ENCODE measurements around the gene SPTY2D1. TPM values are rescaled to one million over a fixed set of nuclear protein-coding genes. Genes with fewer than 3 reads are reported as not detected.
"Not testable (repeated sequence)": the region's sequence is repeated elsewhere in the genome, so short reads cannot be mapped to it uniquely, and the experiment has no call there.

The SPTY2D1 gene
- total RNA-seq, 4 donors from 2014 or later = 12.6 to 32.8 (median 23.2) TPM

DNA sequence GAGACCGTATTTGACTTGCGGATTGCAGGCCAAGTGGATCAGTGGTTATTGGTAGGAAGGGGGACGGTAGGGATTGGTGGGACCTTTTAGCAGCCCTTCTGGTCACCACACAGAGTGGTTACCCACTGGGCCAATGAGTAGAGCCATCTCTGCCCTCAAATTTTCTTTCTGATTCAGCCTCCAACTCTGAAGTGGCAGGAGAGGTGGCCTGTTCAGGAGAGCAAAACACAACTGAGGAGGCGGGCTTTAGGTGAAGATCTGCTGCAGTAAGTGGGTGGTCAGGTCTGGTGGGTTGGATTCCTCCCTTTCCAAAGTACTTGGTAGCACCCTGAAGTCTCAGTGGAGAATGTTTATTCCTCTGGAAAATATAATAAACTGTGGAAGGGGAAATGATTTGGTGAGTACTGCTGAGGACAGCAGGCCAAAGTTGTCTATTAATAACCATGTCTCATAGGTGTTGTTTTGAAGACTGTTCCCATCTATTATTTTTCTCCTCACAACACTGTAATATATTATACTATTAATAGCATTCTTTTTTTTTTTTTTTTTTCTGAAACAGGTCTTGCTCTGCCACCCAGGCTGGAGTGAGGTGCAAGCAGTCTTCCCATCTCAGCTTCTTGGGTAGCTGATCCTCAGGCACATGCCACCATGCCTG is 33.1 kb downstream of the SPTY2D1 start:
- intact Hi-C loops (cut with DNase I; ENCODE audit: low total_unique reads) = no loop called here
- H3K27me3 ChIP-seq = no peaks in the 10 kb centered on the region

DNA sequence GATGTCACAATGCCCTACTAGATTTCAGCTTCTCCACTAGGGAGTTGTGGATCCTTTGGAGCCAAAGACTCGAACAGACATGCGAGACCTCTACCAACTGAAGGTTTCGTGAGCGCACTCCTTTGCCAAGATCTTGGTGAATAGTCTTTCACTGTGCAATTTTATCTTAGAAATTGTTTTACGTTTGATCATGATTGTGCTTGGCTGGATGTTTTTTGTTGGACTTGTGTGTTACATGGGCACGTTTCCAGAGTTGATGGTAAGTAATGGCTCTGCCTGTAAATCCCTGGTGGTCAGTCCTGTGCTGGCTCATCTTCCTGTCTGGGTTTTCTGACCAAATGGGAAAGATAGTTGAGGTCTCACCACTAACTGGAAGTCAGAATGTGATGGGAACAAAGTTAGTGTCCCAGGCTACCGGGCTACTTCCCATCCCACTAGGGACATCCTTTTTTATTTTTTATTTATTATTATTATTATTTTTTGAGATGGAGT is 34.4 kb downstream of the SPTY2D1 start, which contains the start of gene MISFA:
Gene MISFA, plus strand, starts transcription at position 51 of the 492 bp plus-strand sequence. Its CDS starts 140 bp downstream, at position 191.
- H3K9me3 ChIP-seq = no peaks in the 10 kb centered on the region
- H3K27me3 ChIP-seq = no peaks in the 10 kb centered on the region
- intact Hi-C loops (cut with DNase I; ENCODE audit: low total_unique reads) = no loop called here
- no peak within 1 kb of the TSS for H3K27ac ChIP-seq
- no peak within 1 kb of the TSS for H3K4me3 ChIP-seq
- TF ChIP-seq POLR2A (IDR thresholded peaks at IDR 0.05) = no peak
- TF ChIP-seq, protein P1, sequence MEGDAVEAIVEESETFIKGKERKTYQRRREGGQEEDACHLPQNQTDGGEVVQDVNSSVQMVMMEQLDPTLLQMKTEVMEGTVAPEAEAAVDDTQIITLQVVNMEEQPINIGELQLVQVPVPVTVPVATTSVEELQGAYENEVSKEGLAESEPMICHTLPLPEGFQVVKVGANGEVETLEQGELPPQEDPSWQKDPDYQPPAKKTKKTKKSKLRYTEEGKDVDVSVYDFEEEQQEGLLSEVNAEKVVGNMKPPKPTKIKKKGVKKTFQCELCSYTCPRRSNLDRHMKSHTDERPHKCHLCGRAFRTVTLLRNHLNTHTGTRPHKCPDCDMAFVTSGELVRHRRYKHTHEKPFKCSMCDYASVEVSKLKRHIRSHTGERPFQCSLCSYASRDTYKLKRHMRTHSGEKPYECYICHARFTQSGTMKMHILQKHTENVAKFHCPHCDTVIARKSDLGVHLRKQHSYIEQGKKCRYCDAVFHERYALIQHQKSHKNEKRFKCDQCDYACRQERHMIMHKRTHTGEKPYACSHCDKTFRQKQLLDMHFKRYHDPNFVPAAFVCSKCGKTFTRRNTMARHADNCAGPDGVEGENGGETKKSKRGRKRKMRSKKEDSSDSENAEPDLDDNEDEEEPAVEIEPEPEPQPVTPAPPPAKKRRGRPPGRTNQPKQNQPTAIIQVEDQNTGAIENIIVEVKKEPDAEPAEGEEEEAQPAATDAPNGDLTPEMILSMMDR (IDR thresholded peaks at IDR 0.05) = no peak
- no peak for DNase-seq
- H3K36me3 ChIP-seq = no peaks in the 10 kb centered on the region
- no peaks in the 10 kb centered on the region for H3K4me1 ChIP-seq

More for the DNA sequence above, 33.1 kb downstream of the SPTY2D1 start:
- no peaks in the 10 kb centered on the region for H3K36me3 ChIP-seq
- no peaks in the 10 kb centered on the region for H3K4me1 ChIP-seq
- no peaks in the 10 kb centered on the region for H3K9me3 ChIP-seq
- TF ChIP-seq, protein P1 (IDR thresholded peaks at IDR 0.05) = no peak
- no peak for TF ChIP-seq POLR2A (IDR thresholded peaks at IDR 0.05)
- H3K4me3 ChIP-seq = no peak overlapping the region
- DNase-seq = no peak
- no peak overlapping the region for H3K27ac ChIP-seq

GRCh38 chr11:18594999-18595749 is 39.0 kb downstream of the SPTY2D1 start:
- Histone ChIP-seq H3K27ac (no peak overlapping the region), H3K9me3 (no peaks in the 10 kb centered on the region), H3K4me1 (no peaks in the 10 kb centered on the region), H3K27me3 (no peaks in the 10 kb centered on the region), H3K4me3 (no peak overlapping the region), H3K36me3 (no peaks in the 10 kb centered on the region)
- intact Hi-C loops (cut with DNase I; ENCODE audit: low total_unique reads) = no loop called here
- DNase-seq = no peak
- TF ChIP-seq, protein P1 (IDR thresholded peaks at IDR 0.05) = no peak
- TF ChIP-seq POLR2A (IDR thresholded peaks at IDR 0.05) = no peak

- H3K36me3 ChIP-seq; H3K9me3 ChIP-seq; H3K27me3 ChIP-seq; H3K4me3 ChIP-seq; intact Hi-C loops (cut with DNase I; ENCODE audit: low total_unique reads); H3K27ac ChIP-seq; H3K4me1 ChIP-seq; DNase-seq: not testable (repeated sequence)
These were observed 40.1 kb downstream of the SPTY2D1 start for GRCh38 chr11:18594088-18594487.

- H3K27ac ChIP-seq = no peak overlapping the region
- intact Hi-C loops (cut with DNase I; ENCODE audit: low total_unique reads) = no loop called here
- no peaks in the 10 kb centered on the region for H3K9me3 ChIP-seq
- H3K4me3 ChIP-seq = no peak overlapping the region
- no peaks in the 10 kb centered on the region for H3K36me3 ChIP-seq
- H3K4me1 ChIP-seq = no peaks in the 10 kb centered on the region
- DNase-seq = no peak
- H3K27me3 ChIP-seq = no peaks in the 10 kb centered on the region
- TF ChIP-seq, protein P1 (IDR thresholded peaks at IDR 0.05) = no peak
- TF ChIP-seq POLR2A (IDR thresholded peaks at IDR 0.05) = no peak
These were observed 43.6 kb downstream of the SPTY2D1 start for GRCh38 chr11:18590571-18590970.
